Keratinocyte (primary cell): ENCODE results near the gene PTCRA.

Experiments used
- CTCF ChIP-seq, 3 experiments: IDR thresholded peaks in 1 of 3; conservative IDR thresholded peaks in 1 of 3; optimal IDR thresholded peaks in 1 of 3; 2 replicates in 2 of 3; 3 replicates in 1 of 3; pipeline versions ENCODE3 to v1.5.1; 2011; ENCODE audit warnings: low read length in 3 of 3, mild to moderate bottlenecking in 3 of 3, moderate library complexity in 2 of 3, control low read depth in 1 of 3, inconsistent platforms in 1 of 3; ENCODE audit not compliant: insufficient read depth in 2 of 3; ENCODE audit errors: extremely low read depth in 1 of 3
- EZH2 ChIP-seq: IDR thresholded peaks from one replicate; pipeline ENCODE4 v1.6.1; 2012; ENCODE audit warnings: inconsistent platforms, mild to moderate bottlenecking, low read length, moderate library complexity

- TF ChIP-seq CTCF (optimal IDR thresholded peaks at IDR 0.05 in 1 of 3, IDR thresholded peaks at IDR 0.05 in 1 of 3, conservative IDR thresholded peaks at IDR 0.05 in 1 of 3; ENCODE audit: extremely low read depth in 1 of 3, insufficient read depth in 2 of 3, low read length in 3 of 3) = no peak
- TF ChIP-seq EZH2 = no peak
Observed at GRCh38 chr6:42963179-42963854, 47.5 kb downstream of the PTCRA start.
